GM12878 (cell line): ENCODE data around the gene NUBP1. TPM values are rescaled to one million over a fixed set of nuclear protein-coding genes. Genes with fewer than 3 reads are reported as not detected.

Source experiments
- CEBPZ ChIP-seq: fragments of 150-350 bp; IDR thresholded peaks from 2 replicates; pipeline ENCODE4 v1.6.1; 2016; ENCODE audit warnings: low read depth, low read length
- GATAD2B ChIP-seq: fragments of 450-650 bp; conservative IDR thresholded peaks from 2 replicates; pipeline ENCODE4 v1.6.1; 2017; ENCODE audit warnings: low read depth, mild to moderate bottlenecking, moderate library complexity
- HCFC1 ChIP-seq: fragments of 150-350 bp; IDR thresholded peaks from 2 replicates; pipeline ENCODE4 v1.6.1; 2014; ENCODE audit warnings: low read length
- HDGF ChIP-seq: fragments of 450-650 bp; IDR thresholded peaks from 2 replicates; pipeline ENCODE4 v1.6.1; 2016; ENCODE audit warnings: antibody characterized with exemption
- IRF3 ChIP-seq: fragments of 450-650 bp; IDR thresholded peaks from 2 replicates; pipeline ENCODE4 v1.6.1; 2014; ENCODE audit warnings: mild to moderate bottlenecking
- IRF4 ChIP-seq: IDR thresholded peaks from 2 replicates; pipeline ENCODE4 v1.6.1; 2011; ENCODE audit warnings: low read depth, low read length
- MLLT1 ChIP-seq: fragments of 450-650 bp; IDR thresholded peaks from 2 replicates; pipeline ENCODE4 v1.6.1; 2016; ENCODE audit warnings: mild to moderate bottlenecking
- PKNOX1 ChIP-seq: fragments of 450-650 bp; IDR thresholded peaks from 2 replicates; pipeline ENCODE4 v1.6.1; 2016; ENCODE audit warnings: mild to moderate bottlenecking
- PRDM15 ChIP-seq: fragments of 450-650 bp; formaldehyde crosslinking; IDR thresholded peaks from 2 replicates; pipeline ENCODE4 v1.4.0; 2020; ENCODE audit warnings: mild to moderate bottlenecking, moderate library complexity
- RBBP5 ChIP-seq: fragments of 200-600 bp; sonication (generic); conservative IDR thresholded peaks from 2 replicates; pipeline ENCODE4 v1.6.1; 2016
- RCOR1 ChIP-seq: conservative IDR thresholded peaks from 2 replicates; pipeline ENCODE4 v1.6.1; 2012; ENCODE audit warnings: low read depth, low read length, improper control_type of control experiment
- ZNF207 ChIP-seq: fragments of 450-650 bp; IDR thresholded peaks from 2 replicates; pipeline ENCODE4 v1.6.1; 2014; ENCODE audit warnings: antibody characterized with exemption, mild to moderate bottlenecking, borderline replicate concordance
- ZNF687 ChIP-seq: fragments of 450-650 bp; IDR thresholded peaks from 2 replicates; pipeline ENCODE4 v1.6.1; 2017; ENCODE audit warnings: mild to moderate bottlenecking, moderate library complexity
- polyA plus RNA-seq, 11 experiments: library from polyadenylated mRNA; depleted of rRNA in 4 of 11; unstranded in 6 of 11; stranded (reverse) in 5 of 11; fragments of >200 nt; fragmentation: Nextera tagmentation in 4 of 11; fragmentation: Illumina TruSeq in 1 of 11; extraction: Ambion mirVana in 4 of 11; extraction: Trizol in 1 of 11; gene quantifications; 1 replicate in 1 of 11; 2 replicates in 10 of 11; pipeline versions ENCODE4 v1.2.1 to v1.2.3, GENCODE V29; 2011 to 2016; ENCODE audit warnings: inconsistent platforms in 2 of 11, missing spikeins in 2 of 11, low read depth in 1 of 11
- total RNA-seq, 4 experiments: library from RNA; depleted of rRNA in 3 of 4; stranded (reverse); fragments of >200 nt in 3 of 4; fragmentation: Illumina TruSeq in 1 of 4; extraction: Trizol in 1 of 4; gene quantifications; 2 replicates each; pipeline versions ENCODE4 v1.2.1 to v1.2.3, GENCODE V29; 2013 to 2021

The NUBP1 gene
- total and polyA plus RNA-seq, 10 of the 15 experiments (the other 5 are each of a cell fraction or from before 2014, with no cell fraction given): 31.0 to 74.9 (median 58.3) TPM

GRCh38 chr16:10738231-10739077 is 5.2 kb upstream of the NUBP1 start (continued):
- TF ChIP-seq CEBPZ (no peak), ZNF687 (peak; percentile 18; the same call in 1 of the 2 replicates), ZNF207 (no peak), HDGF (peak; percentile 72; the same call in 1 of the 2 replicates), PRDM15 (CRISPR knock-in tag) (no peak), RCOR1 (no peak), RBBP5 (no peak), PKNOX1 (peak; percentile 96), IRF3 (no peak), HCFC1 (no peak), GATAD2B (peak; percentile 31), IRF4 (peak; percentile 80; the same call in 1 of the 2 replicates), MLLT1 (0 out of 2 replicates have a peak, but pooled peaks have one; percentile 1)
